GM21367 (cell line): Measurements from ENCODE around the gene RANBP9.
A peak's percentile ranks its signal among the peaks of the same experiment; 100 is the strongest.

Source experiments
- ATAC-seq: cut with Tn5 transposase; IDR thresholded peaks from one replicate; pipeline ENCODE4 v1.9.1; 2021; ENCODE audit not compliant: unreplicated experiment

The RANBP9 gene

GRCh38 chr6:13711324-13711732 lies 307 bp downstream of the RANBP9 start:
- peak; percentile 46 for ATAC-seq

DNA sequence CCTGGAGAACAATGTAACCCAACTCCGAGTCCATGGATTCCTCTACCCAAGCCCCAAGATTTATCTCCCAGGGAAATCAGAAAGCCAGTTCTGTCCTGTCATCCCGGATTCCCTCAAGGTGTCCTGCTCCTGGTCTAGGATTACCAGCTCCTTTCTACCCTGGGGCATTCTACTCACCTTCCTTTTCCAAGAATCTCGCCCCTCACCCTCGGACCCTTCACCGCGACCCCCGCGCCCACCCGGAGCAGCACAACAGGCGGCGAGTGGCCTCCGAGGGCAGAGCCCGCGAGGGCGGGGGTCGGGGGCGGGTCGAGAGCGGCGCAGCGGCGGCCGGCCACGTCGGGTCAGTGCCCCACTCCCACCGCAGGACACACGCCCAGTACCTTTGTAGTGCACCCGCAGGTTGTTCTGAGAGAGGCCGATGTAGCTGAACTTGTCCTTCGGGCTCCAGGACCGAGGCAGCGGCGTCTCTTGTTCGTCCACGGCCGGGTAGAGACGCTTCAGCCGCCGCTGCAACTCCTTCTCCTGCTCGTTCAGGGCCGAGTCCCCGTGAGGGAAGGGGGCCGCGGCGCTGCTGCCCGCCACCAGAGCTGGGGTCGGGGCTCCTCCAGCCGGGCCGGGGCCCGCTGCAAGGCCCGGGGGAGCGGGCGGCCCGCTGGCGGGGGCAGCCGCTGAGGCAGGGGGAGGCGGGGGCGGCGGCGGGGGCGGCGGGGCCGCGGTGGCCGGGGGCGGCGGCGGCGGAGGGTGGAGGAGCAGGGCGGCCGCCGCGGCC lies 897 bp downstream of the RANBP9 start:
- peak; percentile 4 for ATAC-seq

- no peak for ATAC-seq
Measured at GRCh38 chr6:13709689-13710551, 1.7 kb downstream of the RANBP9 start.

- ATAC-seq = no peak
Measured at GRCh38 chr6:13708736-13709135, 2.9 kb downstream of the RANBP9 start.

DNA sequence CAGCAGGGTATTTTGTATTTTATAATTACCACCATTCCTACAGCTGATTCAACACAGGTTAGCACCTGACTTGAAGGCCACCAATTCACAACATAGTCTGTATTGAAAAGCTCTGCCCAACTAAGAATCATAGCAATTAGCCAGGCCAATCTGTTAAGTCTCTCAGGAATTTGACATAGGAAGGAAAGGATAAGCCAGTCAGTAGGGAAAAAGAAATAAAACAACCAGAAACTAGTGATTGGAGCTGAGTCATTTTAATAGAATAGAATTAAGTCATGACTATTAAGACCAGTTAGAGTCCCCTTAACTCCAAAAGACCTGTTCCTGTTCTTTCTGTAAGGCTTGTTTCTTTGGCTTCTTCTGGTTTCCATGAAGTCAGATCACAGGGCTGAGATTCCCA lies 8.1 kb downstream of the RANBP9 start:
- ATAC-seq = no peak

DNA sequence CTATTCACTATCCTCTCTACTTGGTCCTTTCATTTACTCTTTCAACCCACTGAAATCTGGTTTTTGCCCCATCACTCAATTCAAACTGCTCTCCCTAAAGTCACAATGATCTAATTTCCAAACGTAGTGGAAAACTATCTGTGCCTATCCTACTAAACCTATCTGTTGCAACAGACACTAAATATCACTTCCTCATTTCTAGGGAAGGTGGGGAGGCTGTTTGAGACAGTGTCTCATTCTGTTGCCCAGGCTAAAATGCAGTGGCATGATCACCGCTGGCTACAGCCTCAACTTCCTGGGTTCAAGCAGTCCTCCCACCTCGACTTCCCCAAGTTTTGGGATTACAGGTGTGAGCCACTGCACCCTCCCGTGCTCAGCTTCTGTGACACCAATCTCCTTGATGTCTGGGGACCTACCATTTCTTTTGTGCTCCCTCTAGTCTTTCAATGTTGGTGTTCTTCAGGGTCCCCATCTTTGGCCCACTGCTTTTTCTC lies 8.8 kb downstream of the RANBP9 start:
- ATAC-seq = peak; percentile 70

DNA sequence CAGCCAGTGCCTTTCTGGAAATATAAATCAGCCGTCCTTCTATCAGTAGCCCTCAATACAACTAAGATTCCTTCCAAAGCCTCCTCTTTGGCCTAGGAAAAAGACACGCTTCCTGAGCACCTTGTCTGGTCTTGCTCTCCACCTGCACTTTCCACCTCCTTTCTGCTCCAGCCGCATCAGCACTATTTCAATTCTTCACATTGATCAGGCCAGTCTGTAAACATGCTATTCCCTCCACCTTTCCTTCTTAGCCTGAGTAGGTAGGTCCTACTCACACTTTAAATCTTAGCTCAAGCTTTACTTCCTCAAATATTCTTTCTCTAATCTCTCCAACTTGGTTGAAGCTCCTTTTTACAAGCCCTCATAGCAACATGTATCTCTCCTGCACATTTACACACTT lies 11.4 kb downstream of the RANBP9 start:
- no peak for ATAC-seq

GRCh38 chr6:13698715-13699114 lies 12.9 kb downstream of the RANBP9 start:
- no peak for ATAC-seq

DNA sequence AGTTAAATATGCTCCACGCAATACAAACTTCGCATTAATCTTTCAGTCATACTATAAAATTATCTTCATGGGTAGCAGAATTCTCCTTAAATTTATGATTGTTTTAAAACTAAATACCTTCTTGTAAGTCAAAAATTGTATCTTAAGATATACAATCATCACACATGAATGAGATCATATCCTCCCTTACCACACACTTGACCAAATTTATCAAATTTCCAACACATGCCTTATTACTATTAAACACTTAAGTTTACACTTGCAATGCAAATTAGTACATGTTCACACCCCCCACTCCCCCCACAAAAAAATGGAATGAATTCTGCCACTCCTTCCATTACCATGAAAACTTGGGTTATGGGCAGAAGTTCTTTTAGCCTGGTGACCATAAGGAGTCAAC lies 13.8 kb downstream of the RANBP9 start:
- ATAC-seq = no peak

GRCh38 chr6:13696226-13696625 lies 15.4 kb downstream of the RANBP9 start:
- ATAC-seq = no peak

- ATAC-seq = no peak
Measured at GRCh38 chr6:13695252-13695651, 16.4 kb downstream of the RANBP9 start.

- no peak for ATAC-seq
Measured at GRCh38 chr6:13694562-13694961, 17.1 kb downstream of the RANBP9 start.

DNA sequence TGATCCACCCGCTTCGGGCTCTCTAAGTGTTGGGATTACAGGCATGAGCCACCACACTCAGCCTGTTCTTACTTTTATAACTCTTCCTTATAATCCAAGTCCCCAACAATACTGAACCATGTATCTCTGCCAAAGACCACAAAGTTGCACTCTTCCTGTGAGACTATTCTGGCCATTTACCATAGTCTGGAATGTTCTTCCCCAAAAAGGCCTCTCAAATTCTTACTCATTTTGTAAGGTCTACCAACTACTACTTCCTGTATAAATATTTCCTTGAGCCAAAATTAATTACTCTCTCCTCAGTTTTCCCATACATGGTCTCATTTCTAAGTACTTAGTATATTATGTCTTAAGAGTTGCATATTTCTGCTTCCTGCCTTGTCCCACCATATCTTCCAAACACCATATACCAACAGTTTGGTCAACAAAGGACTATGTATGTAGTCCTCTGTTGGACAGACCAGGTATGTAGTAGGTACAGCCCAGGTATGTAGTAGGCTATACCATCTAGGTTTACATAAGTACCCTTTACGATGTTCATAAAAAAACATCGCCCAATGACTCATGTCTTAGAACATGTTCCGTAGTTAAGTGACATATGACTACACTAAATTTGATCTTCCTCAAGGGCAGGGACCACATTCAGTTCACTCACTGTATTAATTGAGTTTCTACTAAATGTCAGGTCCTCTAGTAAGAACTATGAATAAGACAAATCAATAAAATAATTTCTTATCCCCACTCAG lies 22.0 kb downstream of the RANBP9 start:
- no peak for ATAC-seq

DNA sequence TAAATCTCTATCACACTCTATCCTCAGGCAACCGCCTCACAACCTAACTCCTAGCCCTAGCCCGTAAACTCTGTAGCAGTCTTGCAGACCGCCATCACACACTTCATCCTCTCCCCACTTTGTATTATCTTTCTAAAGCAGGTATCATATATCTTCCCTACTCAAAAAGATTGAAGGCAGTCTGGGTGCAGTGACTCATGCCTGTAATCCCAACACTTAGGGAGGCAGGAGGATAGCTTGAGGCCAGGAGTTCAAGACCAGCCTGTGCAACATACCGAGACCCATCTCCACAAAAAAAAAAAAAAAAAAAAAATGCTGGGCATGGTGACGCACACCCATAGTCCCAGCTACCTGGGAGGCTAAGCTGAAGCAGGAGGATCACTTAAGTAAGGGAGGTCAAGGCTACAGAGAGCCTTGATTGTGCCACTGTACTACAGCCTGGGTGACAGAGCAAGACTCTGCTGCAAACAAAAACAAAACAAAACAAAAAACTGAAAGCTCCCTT lies 22.9 kb downstream of the RANBP9 start:
- no peak for ATAC-seq

DNA sequence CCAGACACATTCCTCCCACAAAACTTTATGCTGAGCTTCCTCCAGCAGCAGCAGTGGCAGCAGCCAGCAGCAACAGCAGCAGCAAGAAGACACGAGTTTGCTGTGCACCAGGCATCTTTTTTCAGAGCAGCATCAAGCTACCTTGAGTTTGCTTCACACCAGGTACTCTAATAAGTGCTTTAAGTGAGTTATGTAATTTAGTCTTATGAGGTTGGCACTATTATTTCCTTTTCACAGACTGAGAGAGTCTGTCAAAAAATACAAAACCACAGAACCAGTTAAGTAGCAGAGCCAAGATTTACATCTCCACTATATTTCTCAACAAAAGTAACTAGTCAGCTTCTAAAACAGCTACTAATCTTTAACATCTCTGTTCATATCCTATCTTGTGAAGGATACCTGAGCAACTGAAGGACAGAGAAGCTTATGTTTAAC lies 23.7 kb downstream of the RANBP9 start:
- ATAC-seq = no peak

GRCh38 chr6:13684855-13685254 lies 26.8 kb downstream of the RANBP9 start:
- no peak for ATAC-seq

DNA sequence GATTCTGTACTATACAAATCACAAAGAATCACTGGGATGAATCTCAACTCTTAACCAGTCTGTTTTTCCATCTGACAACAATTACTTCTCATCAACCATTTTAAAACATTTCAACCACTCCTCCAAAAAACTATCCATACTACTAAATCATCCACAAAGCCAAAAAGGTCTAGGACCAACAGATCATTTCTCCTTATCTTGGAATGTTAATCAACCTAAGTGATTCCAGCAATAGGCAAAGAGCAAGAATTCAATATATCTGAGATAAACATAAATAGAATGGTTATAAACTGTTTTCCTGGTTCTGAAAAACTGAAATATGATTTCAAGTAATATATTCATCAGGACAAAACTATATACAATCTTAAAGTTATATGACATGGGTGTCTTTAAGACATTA lies 28.6 kb downstream of the RANBP9 start:
- ATAC-seq = no peak

DNA sequence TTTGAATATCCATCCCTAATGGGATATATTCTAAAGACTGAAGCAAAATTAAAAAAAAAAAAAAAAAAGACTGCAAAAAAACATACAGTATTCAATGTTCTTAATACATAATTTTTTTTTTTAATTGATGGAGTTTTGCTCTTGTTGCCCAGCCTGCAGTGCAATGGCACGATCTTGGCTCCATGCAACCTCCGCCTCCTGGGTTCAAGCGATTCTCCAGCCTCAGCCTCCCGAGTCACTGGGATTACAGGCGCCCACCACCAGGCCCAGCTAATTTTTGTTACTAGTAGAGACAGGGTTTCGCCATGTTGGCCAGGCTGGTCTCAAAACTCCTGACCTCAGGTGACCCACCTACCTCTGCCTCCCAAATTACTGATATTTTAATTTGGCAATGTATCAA lies 29.3 kb downstream of the RANBP9 start:
- no peak for ATAC-seq

GRCh38 chr6:13681305-13682061 lies 30.2 kb downstream of the RANBP9 start:
- ATAC-seq = no peak

- no peak for ATAC-seq
Measured at GRCh38 chr6:13680448-13680968, 31.1 kb downstream of the RANBP9 start.
